MCF 10A (cell line): ENCODE measurements around the gene NOC4L. TPM values are rescaled to one million over a fixed set of nuclear protein-coding genes. Genes with fewer than 3 reads are reported as not detected.
A peak's percentile ranks its signal among the peaks of the same experiment; 100 is the strongest.

Experiments
- BruUV-seq: library from RNA; stranded (reverse); fragments of 400-500 nt; replicated peaks from 2 replicates; lab custom pipeline; 2021; lab: Mats Ljungman, UMichigan
- CTCF ChIA-PET: fragments of 300-600 bp; sonication (Branson Sonifier 250); formaldehyde crosslinking; extraction: SDS; loops from one replicate; lab custom pipeline; 2021; ENCODE audit warnings: antibody characterized with exemption, inconsistent platforms; lab: Yijun Ruan, JAX
- POLR2A ChIA-PET: fragments of 300-600, 350-650 bp; sonication (Branson Sonifier 250); formaldehyde crosslinking; extraction: SDS; loops from one replicate; lab custom pipeline; 2020; ENCODE audit warnings: antibody characterized with exemption, inconsistent platforms; lab: Yijun Ruan, JAX
- DNase-seq: peaks from one replicate; pipeline ENCODE4 v3.0.0-alpha.2; 2018; ENCODE audit not compliant: unreplicated experiment
- H3K27ac Mint-ChIP-seq: one replicate; pipeline ENCODE4 v1.8.0; 2022; ENCODE audit warnings: mild to moderate bottlenecking, low read depth, mixed read lengths; ENCODE audit not compliant: unreplicated experiment
- H3K27me3 Mint-ChIP-seq: one replicate; pipeline ENCODE4 v1.8.0; 2022; ENCODE audit warnings: mixed read lengths; ENCODE audit not compliant: insufficient read depth, unreplicated experiment
- H3K36me3 Mint-ChIP-seq: one replicate; pipeline ENCODE4 v1.8.0; 2022; ENCODE audit warnings: mild to moderate bottlenecking, moderate library complexity, mixed read lengths; ENCODE audit not compliant: insufficient read depth, unreplicated experiment
- H3K4me1 Mint-ChIP-seq: one replicate; pipeline ENCODE4 v1.8.0; 2022; ENCODE audit warnings: mixed read lengths; ENCODE audit not compliant: insufficient read depth, unreplicated experiment
- H3K4me3 Mint-ChIP-seq: one replicate; pipeline ENCODE4 v1.8.0; 2022; ENCODE audit warnings: mild to moderate bottlenecking, moderate library complexity, mixed read lengths; ENCODE audit not compliant: unreplicated experiment
- H3K9me3 Mint-ChIP-seq: one replicate; pipeline ENCODE4 v1.8.0; 2022; ENCODE audit warnings: mixed read lengths; ENCODE audit not compliant: unreplicated experiment
- CTCF ChIP-seq: fragments of 200-600 bp; IDR thresholded peaks from one replicate; pipeline ENCODE4 v1.8.0; 2022; ENCODE audit warnings: antibody characterized with exemption, mild to moderate bottlenecking; ENCODE audit not compliant: unreplicated experiment
- intact Hi-C: fragments of 100-400 bp; cut with micrococcal nuclease; formaldehyde crosslinking; loops from 2 replicates; pipeline ENCODE4 v1.14.1; 2022
- total RNA-seq: library from RNA; stranded (reverse); gene quantifications from 2 replicates; pipeline ENCODE4 v1.2.3, GENCODE V29; 2022

The NOC4L gene
- total RNA-seq, 1 experiment from 2014 or later, result 32.0 TPM

GRCh38 chr12:132140501-132140900 lies 3.8 kb upstream of the NOC4L start:
- TF ChIP-seq CTCF, result no peak
- POLR2A ChIA-PET, result no interaction called here
- CTCF ChIA-PET, result interaction anchor here (0.5 to 0.6 kb wide), 2 partner anchors 40 to 477 kb away, joined by 3 read pairs; no protein-coding TSS in a partner anchor
- Mint-ChIP-seq H3K4me3 (no peak overlapping the region), H3K27me3 (no peaks in the 10 kb centered on the region), H3K27ac (no peak overlapping the region), H3K4me1 (no peaks in the 10 kb centered on the region), H3K9me3 (no peaks in the 10 kb centered on the region), H3K36me3 (peaks cover 41% of the 10 kb centered on the region)
- no peak for DNase-seq
- no TSS peak for BruUV-seq
- intact Hi-C loops, result no loop called here

GRCh38 chr12:132140918-132141841 lies 3.1 kb upstream of the NOC4L start:
- H3K4me3 Mint-ChIP-seq, result no peak overlapping the region
- TF ChIP-seq CTCF, result no peak
- H3K27ac Mint-ChIP-seq, result no peak overlapping the region
- ChIA-PET POLR2A (no interaction called here), CTCF (interaction anchor here (0.5 to 0.9 kb wide), 2 partner anchors 13 to 476 kb away, joined by 3 to 4 read pairs; no protein-coding TSS in a partner anchor)
- peaks cover 39% of the 10 kb centered on the region for H3K36me3 Mint-ChIP-seq
- no peaks in the 10 kb centered on the region for H3K9me3 Mint-ChIP-seq
- BruUV-seq, result no TSS peak
- no peak for DNase-seq
- intact Hi-C loops, result no loop called here
- no peaks in the 10 kb centered on the region for H3K4me1 Mint-ChIP-seq
- H3K27me3 Mint-ChIP-seq, result no peaks in the 10 kb centered on the region

GRCh38 chr12:132141976-132142678 lies 2.1 kb upstream of the NOC4L start:
- CTCF ChIA-PET, result interaction anchor here (0.7 to 1.4 kb wide), 3 partner anchors 12 to 272 kb away, joined by 3 to 4 read pairs (median 3); no protein-coding TSS in a partner anchor
- H3K4me1 Mint-ChIP-seq, result no peaks in the 10 kb centered on the region
- intact Hi-C loops, result no loop called here

More at GRCh38 chr12:132141976-132142678, 2.1 kb upstream of the NOC4L start:
- no peak for DNase-seq
- Mint-ChIP-seq H3K36me3 (peaks cover 32% of the 10 kb centered on the region), H3K27ac (no peak overlapping the region), H3K4me3 (peak overlapping the region; percentile 85), H3K27me3 (no peaks in the 10 kb centered on the region), H3K9me3 (no peaks in the 10 kb centered on the region)
- POLR2A ChIA-PET, result no interaction called here
- TF ChIP-seq CTCF, result no peak
- BruUV-seq, result no TSS peak
